ELR (cell line): ENCODE data around the gene PRRT1.
"Not testable (repeated sequence)": the region's sequence is repeated elsewhere in the genome, so short reads cannot be mapped to it uniquely, and the experiment has no call there.

Experiments used
- DNase-seq: peaks from one replicate; pipeline ENCODE4 v3.0.0-alpha.2; 2015; ENCODE audit warnings: low read depth

PRRT1 gene

DNA sequence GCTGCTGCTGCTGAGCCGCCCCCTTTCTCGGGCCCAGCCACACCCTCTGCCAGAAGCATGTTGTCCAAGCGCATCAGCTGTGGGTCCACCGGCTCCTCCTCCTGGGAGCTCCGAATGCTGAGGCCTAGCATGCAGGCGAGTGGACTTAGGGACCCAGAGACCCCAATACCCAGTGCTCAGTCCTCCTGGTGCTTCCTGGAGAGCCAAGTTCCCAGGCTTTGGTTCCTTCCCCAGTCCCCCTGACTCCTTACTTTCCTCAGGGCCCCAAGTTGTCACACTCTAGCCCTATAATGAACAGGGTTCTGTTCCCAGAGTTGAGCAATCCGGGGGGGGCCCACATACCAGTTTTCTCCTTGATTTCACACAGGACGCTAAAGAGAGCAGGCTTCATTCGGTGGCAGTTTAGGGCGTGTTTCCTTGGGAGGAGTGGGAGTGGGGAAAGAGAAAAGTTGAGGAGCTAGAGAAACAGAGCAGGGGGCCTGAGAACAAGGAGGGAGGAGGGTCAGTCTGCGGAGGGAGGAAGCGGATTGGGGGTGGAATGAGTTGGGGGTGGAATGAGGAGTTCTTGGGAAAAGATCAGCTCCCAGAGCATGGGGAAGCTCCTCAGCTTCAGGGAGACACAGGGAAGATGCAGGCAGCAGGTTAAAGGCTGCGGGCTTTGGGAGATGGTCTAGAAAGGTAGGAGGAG lies 36.8 kb upstream of the PRRT1 start:
- peak; percentile 12 for DNase-seq

DNA sequence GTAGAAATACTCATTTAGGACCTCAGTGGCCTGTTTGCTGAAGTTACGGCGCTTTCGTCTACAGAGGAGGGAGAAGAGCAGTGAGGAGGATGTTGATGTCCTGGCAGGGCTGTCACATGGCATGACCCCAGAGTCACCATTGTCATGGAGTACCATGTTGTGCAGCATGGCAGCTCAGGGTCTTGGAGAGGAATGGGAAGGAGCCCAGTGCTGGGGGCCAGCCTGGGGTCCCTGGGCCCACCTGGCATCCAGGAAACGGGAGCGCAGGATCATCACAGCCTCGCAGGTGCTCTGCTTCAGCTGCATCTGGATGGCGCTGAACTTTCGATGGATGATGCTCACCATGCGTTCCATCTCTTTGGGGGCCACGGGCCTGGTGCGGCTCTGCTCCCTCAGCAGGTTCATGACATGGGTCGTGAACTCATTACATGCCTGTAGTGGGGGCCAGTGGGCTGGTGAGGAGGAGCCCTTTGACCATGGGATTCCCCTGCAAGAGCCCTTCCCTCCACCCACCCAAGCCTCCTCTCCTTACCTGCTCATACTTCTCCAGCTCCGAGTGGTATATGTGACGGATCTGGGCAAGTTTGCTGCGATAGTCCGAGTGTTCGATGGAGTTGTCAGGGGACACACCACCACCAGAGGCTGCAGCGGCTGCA lies 36.1 kb upstream of the PRRT1 start:
- DNase-seq: not testable (repeated sequence)

DNA sequence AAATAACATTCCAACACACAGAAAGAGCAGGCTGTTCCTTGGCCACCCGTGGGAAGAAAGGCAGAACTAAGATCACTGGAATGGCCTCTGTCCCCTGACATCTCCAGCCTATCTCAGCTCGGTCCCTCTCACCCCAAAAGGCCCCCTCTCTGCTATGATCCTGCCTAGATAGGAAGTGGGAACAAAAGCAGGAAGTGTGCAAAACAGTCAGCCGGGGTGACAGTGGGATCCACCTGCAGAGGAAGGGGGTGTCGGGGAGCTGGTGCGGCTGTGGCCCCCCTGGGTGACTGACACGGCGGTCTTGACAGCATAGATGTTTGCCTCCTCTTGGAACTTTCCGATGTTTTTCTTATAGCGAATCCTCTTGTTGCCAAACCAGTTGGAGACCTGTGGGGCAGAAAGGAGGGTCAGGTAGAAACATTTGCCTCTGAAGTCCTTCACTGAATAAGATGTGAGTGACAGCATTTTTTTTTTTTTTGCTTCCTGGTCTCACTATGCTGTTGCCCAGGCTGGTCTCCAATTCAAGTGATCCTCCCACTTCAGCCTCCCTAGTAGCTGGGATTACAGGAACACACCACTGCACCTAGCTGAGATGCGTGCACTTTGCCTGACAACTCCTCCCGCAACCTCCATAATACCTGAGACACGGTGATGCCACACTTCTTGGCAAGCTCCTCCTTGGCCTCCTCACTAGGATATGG lies 35.4 kb upstream of the PRRT1 start:
- DNase-seq: no peak

DNA sequence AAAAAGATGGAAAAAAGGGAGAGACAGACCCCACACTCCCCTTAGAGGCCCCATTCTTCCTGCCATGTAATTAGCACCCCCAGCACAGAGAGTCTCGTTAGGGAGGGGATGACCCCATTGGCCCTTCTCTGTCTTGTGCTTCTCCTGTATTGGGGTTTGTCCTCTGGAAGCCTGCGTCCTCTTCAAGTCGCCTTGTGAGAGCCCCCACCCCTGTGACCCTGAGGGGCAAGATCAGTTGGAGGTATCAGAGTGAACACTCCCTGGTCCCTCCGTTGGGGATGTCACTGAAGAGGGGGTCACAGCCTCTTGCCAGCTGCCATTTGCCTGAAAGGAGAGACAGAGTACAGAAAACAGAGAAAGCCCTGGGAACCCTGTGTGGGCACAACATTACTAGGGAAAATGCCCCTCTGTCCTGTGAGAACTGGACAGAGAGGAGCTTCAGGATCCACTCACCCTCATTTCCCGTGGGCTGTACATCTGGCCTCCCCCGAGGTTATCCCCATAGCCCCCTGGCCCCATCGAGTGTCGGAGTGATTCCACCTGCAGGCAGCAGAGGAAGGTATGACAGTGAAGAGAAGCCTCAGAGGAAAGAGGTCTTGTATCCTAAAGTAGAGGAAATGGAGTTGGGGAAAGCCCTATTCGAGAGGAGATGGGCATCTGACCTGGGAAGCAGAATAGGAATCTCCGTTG lies 34.6 kb upstream of the PRRT1 start:
- not testable (repeated sequence) for DNase-seq

DNA sequence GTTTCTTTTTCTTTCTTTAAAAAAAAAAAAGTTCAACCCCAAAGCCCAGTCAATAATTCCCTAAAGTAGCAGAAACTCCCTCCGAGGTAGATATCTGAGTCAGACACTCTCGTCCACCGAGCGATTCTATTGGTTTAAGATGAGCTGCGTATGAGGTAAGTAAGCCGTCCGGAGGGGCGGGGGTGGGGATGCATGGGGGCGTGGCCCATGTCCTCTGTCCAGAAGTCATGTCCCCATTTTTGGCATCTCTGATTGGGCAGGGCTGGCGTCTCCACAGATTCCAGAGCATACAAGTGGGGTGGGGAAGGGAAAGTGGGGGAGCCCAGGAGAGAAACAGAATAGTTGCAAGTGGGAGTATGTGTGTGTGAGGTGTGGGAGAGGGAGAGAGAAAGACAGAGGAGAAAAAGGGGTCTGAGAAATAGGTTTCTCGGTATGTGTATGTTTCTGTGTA lies 34.0 kb upstream of the PRRT1 start:
- DNase-seq: peak; percentile 93

DNA sequence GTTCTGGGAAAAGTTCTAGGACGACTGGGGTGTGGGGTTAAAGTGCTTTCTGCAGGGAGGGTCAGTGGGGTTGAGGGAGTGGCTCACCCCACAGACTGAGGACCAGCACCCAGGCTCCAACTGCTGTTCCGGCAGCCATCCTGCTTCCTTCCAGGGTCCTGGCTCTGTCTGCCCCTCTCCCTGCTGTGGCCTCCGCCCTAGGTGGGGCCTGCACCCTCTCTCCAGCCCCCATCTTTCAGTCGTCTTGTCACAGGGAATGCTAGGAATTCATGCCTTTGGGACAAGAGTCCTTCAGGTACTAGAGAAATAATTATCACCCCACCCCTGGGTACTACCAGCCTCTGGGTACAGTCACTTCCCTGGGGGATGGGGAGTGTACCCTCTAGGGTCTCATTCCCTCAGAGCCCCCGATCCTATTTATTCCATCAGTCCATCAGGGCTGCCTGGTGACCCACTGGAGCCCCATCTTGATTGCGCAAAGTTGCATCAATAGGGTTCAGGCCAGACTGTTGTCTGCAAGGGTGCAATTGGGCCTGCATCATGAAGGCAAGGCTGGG lies 32.4 kb upstream of the PRRT1 start, which contains the start of gene AGER:
AGER (minus strand) TSS at position 170 of the 557 bp plus-strand sequence; CDS start at position 139, 31 bp downstream.
- DNase-seq: no peak

DNA sequence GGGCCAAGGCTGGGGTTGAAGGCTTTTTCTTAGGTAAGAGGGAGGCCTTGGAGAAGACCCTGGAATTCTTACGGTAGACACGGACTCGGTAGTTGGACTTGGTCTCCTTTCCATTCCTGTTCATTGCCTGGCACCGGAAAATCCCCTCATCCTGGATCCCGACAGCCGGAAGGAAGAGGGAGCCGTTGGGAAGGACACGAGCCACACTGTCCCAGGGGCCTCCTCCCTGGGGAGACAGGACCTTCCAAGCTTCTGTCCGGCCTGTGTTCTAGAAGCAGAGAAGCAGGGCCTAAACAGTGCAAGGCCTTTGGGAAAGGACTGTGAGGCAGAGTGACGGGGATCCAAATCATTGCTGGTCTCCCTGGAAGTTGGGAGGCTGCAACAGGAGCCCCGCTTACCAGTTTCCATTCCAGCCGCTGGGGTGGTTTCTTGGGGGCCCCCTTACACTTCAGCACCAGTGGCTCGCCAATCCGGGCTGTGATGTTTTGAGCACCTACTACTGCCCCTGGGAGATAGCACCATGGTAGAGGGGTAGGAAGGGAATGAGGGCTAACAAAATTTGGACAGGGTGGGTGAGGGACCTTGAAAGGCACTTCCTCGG lies 31.8 kb upstream of the PRRT1 start:
- DNase-seq: no peak

DNA sequence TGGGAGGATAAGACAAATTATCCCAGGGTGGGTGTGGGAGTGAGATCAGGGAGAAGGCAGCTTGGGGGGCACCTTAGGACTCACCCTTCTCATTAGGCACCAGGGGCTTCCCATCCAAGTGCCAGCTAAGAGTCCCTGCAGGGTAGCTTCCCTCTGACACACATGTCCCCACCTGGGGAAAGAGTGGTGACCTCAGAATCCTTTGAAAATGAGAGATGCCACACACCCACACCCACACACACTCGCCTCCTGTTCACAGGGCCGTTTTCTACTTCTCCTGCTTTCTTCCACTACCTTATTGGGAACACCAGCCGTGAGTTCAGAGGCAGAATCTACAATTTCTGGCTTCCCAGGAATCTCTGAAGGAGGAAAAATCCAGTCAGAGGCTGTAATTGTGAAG lies 31.3 kb upstream of the PRRT1 start:
- no peak for DNase-seq

DNA sequence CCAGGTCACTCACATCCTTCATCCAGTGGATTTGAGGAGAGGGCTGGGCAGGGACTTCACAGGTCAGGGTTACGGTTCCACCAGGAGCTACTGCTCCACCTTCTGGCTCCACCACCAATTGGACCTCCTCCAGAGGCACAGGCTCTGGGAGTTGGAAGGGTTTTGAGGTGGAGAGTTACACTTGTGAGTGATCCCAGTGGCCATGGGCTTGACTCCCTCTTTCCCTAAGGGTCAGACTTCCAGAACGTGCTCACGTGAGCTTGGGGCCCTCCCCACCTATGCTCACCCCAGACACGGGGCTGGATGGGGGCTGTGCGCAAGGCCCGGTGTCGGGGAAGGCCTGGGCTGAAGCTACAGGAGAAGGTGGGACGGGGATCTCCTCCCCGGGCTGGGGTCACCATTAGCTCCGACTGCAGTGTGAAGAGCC lies 30.8 kb upstream of the PRRT1 start:
- no peak for DNase-seq

DNA sequence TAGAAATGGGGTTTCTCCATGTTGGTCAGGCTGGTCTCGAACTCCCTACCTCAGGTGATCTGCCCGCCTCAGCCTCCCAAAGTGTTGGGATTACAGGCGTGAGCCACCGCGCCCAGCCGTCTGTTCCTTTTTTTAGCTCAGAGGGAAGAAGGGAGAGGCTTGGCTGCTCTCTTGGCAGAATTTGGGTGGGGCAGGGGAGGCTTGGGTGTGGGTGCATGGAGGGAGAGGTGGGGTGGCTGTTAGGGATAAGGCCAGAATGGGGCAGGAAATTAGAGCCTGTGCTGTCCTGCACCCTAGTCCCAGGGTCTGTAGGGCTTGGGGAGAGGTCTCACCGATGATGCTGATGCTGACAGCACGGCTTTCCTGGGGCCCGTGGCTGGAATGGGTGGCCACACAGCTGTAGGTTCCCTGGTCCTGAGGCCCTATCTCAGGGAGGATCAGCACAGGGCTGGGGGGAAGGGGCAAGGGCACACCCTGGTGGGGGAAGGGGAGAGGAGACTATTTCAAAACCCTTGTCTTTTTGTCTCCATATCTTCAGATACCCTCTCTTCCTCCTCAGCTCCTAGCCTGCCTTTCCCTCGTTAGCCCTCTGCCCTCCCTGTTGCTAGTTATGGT lies 30.3 kb upstream of the PRRT1 start:
- DNase-seq: no peak

DNA sequence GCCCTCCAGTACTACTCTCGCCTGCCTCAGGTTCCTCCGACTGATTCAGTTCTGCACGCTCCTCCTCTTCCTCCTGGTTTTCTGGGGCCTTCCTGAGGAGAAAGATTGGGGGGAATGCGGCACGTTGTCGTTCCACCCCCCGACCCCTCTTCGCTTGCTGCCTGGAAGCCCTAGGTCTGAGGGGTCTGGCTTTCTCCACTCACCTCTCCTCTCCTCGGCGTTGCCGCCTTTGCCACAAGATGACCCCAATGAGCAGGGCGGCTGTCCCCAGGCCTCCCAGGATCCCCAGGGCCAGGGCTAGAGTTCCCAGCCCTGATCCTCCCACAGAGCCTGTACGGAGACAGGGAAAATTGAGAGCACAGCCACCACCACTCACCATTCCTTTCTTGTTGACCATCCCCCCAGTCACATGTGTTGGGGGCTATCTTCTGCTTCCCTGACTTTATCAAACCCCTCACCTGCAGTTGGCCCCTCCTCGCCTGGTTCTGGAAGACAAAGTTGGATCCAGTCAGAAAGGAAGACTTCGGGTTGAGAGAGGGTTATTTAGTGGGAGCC lies 29.5 kb upstream of the PRRT1 start:
- DNase-seq: no peak

DNA sequence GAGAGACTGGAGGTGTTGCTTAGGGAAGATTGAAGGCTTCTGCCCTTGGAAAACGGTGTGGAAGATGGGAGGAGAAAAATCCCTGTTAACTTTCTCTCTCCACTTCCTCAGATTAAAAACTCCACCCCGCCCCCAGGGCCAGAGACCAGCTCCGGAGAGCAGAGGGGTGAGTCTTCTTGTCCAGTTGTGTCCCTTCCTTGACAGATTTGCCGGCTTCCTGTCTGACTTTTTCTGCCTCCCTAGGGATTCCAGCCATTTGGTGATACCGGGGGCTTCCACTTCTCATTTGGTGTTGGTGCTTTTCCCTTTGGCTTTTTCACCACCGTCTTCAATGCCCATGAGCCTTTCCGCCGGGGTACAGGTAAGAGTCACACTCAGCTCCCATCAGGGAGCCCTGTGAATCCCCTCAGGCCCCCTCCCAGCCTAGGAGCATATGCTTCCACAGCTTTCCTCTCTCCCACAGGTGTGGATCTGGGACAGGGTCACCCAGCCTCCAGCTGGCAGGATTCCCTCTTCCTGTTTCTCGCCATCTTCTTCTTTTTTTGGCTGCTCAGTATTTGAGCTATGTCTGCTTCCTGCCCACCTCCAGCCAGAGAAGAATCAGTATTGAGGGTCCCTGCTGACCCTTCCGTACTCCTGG lies 28.1 kb upstream of the PRRT1 start:
- DNase-seq: no peak

DNA sequence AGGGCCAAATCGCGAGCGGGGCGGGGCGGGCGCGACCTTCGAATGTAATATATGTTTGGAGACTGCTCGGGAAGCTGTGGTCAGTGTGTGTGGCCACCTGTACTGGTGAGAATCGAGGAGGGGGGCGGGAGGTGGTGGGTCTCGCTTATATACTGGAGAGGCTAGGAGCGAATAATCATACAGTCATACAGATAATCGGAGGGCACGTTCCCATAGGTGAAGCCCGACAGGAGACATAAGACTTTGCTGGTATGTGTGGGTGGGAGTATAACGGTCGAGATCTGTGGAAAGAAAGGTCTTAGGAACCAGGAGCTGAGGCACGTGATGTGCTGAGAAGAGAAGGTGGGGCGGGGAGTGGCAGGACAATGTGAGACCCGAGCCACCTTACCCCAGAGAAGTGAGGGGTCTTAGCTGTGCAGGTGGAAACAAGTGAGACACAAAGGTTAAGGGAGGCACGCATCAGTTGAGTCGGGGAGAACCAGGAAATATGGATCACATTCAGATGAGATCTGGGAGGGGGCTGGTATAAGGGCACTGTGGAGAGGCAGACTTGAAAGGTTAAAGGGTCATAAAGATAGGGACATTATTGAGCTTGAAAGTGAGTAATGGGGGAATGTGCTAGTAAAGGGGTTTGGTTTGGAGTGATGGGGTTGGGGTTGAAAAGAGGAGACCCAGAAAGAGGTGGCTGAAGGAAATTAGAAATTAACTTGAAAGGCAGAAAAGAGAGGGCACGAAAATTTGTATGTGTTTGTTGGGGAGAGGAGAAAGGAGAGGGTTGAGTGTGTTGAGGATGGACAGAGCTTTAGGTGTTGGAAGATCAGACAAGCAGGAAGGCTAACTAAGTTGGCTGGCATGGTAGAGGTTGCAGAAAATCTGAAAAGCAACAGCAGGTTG lies 27.1 kb upstream of the PRRT1 start:
- peak; percentile 24 for DNase-seq

DNA sequence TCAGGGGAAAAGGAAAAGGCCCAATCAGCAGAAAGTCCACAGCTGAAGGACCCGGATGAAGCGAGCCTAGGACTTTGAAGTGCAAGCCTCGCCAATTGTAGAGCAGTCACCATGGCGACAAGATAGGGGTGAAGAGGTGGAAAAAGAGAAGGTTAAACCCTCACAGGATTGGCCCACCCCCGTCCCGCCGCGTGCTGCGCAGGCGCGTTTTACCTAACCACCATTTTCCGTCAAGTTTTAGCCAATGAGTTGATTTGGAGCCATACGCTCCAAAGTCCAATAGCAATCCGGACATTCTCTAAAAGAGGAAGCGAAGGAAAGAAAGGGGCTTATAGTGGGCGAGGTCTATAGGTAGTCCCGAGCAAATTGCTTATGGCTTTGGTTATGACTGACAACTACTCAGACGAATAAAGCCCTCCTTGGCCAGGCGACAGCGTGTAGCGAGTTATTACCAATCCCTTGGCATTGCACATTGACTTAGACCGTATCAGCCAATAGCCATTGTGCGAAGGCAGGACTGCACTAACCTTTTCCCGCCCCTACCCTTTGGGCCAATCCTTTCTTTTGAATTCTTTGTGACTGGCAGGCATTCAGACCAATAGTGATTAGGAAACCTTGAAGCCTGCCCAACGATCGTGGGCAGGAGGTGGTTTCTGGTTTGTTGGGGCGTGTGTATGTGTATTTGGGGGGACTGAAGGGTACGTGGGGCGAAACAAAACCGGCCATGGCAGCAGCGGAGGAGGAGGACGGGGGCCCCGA lies 26.2 kb upstream of the PRRT1 start, which contains the start of gene RNF5:
RNF5 (plus strand) TSS at position 618 of the 759 bp plus-strand sequence; CDS start at position 725, 107 bp downstream.
- peak; percentile 100 for DNase-seq

DNA sequence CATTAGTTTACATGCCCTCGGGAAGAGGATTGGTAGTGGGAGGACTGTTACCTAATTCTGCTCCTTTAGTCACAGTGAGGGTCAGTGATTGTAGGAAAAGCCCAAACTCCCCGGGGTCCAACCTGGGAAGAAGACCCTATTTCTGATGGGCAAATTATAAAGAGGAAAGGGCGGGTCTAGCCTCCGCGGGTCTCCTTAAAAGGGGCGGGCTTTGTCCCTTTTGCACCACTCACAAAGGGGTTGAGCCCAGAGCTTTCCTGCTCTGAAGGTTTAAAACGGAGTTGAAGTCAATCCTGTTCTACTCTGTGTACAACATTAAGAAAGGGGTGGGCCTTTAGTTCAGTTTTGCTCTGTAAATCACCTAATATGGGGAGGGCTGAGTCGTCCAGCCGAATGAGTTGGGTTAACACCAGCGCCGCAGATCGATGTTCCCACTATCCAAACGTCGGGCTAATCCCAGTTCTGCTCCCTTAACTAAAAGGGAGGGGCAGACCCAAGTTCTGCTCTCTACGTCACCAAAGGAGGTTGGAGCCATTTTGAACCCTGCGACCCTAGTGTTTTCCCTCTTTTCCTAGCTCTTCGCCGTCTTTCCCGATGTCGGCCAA lies 25.5 kb upstream of the PRRT1 start:
- peak; percentile 78 for DNase-seq

DNA sequence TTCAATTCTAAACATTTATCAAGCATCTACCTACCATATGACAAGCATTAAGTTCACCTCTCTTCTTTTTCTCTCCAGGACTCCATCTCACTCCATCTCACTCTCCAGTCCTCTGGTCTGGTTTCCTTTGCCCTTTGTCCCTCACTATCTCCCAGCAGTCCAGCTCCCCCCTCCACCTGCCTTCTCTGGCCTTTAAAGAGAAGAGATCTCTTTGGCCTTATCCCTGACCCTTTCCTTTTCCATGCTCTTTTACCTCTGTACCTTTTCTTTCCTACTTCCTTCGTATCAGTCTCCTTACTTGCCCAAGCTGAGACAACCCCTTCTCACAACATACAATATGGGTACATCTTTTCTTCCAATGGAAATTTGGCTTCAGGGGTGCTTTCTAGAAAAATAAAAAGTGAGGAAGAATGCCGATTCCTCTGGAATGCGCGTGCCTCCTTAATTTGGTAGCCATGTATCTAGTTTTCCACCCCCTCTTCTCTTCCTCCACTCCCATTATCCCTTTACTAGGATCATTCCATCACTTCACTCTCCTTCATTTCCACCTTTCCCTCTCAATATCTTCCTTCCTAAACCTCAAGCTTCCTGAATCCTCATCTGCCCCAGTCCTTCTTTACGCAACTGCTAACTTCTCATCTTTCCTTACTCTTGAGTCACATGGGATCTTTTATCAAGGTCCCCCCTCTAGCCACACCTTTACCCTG lies 24.9 kb upstream of the PRRT1 start:
- DNase-seq: peak; percentile 79
